CD4-positive, alpha-beta T cell treated with Interleukin-2 at 100 ng/mL for 4 hours (primary cell): ENCODE data around the gene SECISBP2.
"Not testable (repeated sequence)": the region's sequence is repeated elsewhere in the genome, so short reads cannot be mapped to it uniquely, and the experiment has no call there.

Source experiments
- DNase-seq: peaks from one replicate; pipeline ENCODE4 v3.0.0-alpha.2; 2020; ENCODE audit warnings: low spot score

SECISBP2 gene

GRCh38 chr9:89318123-89319014 is at the start of gene SECISBP2:
Gene SECISBP2 (plus strand): TSS chr9:89318500. CDS start chr9:89318577, 77 bp downstream.
- DNase-seq, result peak; percentile 93

- DNase-seq, result no peak
Measured at GRCh38 chr9:89273528-89274279, 44.6 kb upstream of the SECISBP2 start.

- no peak for DNase-seq
Measured at GRCh38 chr9:89274838-89275237, 43.5 kb upstream of the SECISBP2 start.

GRCh38 chr9:89276040-89276439 is 42.3 kb upstream of the SECISBP2 start:
- not testable (repeated sequence) for DNase-seq

GRCh38 chr9:89277043-89277442 is 41.3 kb upstream of the SECISBP2 start:
- no peak for DNase-seq

- no peak for DNase-seq
Measured at GRCh38 chr9:89277454-89277853, 40.8 kb upstream of the SECISBP2 start.

GRCh38 chr9:89278551-89278950 is 39.7 kb upstream of the SECISBP2 start:
- DNase-seq, result no peak

GRCh38 chr9:89278997-89279739 is 39.1 kb upstream of the SECISBP2 start:
- DNase-seq, result peak; percentile 39

- DNase-seq, result no peak
Measured at GRCh38 chr9:89281106-89281505, 37.2 kb upstream of the SECISBP2 start.

GRCh38 chr9:89282248-89282968 is 35.9 kb upstream of the SECISBP2 start:
- not testable (repeated sequence) for DNase-seq

- DNase-seq, result no peak
Measured at GRCh38 chr9:89284076-89284475, 34.2 kb upstream of the SECISBP2 start.

- DNase-seq, result no peak
Measured at GRCh38 chr9:89291741-89292140, 26.6 kb upstream of the SECISBP2 start.

- DNase-seq, result no peak
Measured at GRCh38 chr9:89293014-89293413, 25.3 kb upstream of the SECISBP2 start.

GRCh38 chr9:89295400-89295799 is 22.9 kb upstream of the SECISBP2 start:
- DNase-seq, result no peak

- DNase-seq, result not testable (repeated sequence)
Measured at GRCh38 chr9:89301996-89302395, 16.3 kb upstream of the SECISBP2 start.

GRCh38 chr9:89304020-89304833 is 14.1 kb upstream of the SECISBP2 start:
- DNase-seq, result no peak

GRCh38 chr9:89304834-89305188 is 13.5 kb upstream of the SECISBP2 start:
- DNase-seq, result no peak

- no peak for DNase-seq
Measured at GRCh38 chr9:89305868-89306267, 12.4 kb upstream of the SECISBP2 start.

GRCh38 chr9:89309166-89309565 is 9.1 kb upstream of the SECISBP2 start:
- DNase-seq, result no peak

GRCh38 chr9:89309608-89310474 is 8.5 kb upstream of the SECISBP2 start:
- DNase-seq, result no peak
